ENCODE measurements around the gene DLGAP3.

- TF ChIP-seq POLR2A (IDR thresholded peaks at IDR 0.05; ENCODE audit: low read length) (no peak), GATA1 (IDR thresholded peaks at IDR 0.05; ENCODE audit: low read depth, low read length) (no peak)
These were observed 57.3 kb downstream of the DLGAP3 start for GRCh38 chr1:34872133-34872503.

Measured in erythroblast (primary cell).